Vagina (tissue), 2 donors: ENCODE measurements around the gene PPP1R14C.

Source experiments
- POLR2A ChIP-seq, 2 donors: fragments of 450-650 bp; IDR thresholded peaks; one replicate each; pipeline ENCODE4 v1.6.1; 2017; ENCODE audit warnings: antibody characterized with exemption in 2 of 2, mild to moderate bottlenecking in 2 of 2, moderate library complexity in 2 of 2
- POLR2AphosphoS5 ChIP-seq, 2 donors: sonication (generic); formaldehyde crosslinking; IDR thresholded peaks; one replicate each; pipeline ENCODE4 v1.9.0; 2017; ENCODE audit warnings: antibody characterized with exemption in 2 of 2, mild to moderate bottlenecking in 2 of 2, low read depth in 1 of 2; ENCODE audit not compliant: insufficient read depth in 1 of 2
- TF ChIP-seq, protein P1 (sequence below), 3 experiments: fragments of 450-650 bp in 2 of 3; fragments of 200-600 bp in 1 of 3; sonication (generic) in 1 of 3; IDR thresholded peaks; one replicate each; pipeline ENCODE4 v1.5.1; 2017 to 2019; ENCODE audit warnings: antibody characterized with exemption in 3 of 3, mild to moderate bottlenecking in 2 of 3, moderate library complexity in 2 of 3

DNA sequence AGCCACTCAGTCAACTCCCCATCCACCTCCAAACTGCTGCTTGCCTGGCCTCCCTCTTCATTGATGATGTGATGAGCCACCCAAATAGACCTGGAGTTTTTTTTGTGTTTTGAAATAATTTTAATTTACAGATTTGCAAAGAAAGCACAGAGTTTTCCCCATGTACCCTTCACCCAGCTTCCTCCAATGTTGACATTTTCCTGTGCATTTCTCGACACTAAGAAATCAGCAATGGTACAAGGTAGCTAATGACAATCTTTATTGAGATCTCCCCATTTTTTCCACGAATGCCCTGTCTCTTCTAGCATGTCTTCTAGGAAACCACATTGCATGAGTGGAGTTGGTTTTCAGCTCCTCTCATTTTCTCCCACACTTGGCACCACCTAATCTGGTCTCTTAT is 30.1 kb downstream of the PPP1R14C start:
- TF ChIP-seq, protein P1, sequence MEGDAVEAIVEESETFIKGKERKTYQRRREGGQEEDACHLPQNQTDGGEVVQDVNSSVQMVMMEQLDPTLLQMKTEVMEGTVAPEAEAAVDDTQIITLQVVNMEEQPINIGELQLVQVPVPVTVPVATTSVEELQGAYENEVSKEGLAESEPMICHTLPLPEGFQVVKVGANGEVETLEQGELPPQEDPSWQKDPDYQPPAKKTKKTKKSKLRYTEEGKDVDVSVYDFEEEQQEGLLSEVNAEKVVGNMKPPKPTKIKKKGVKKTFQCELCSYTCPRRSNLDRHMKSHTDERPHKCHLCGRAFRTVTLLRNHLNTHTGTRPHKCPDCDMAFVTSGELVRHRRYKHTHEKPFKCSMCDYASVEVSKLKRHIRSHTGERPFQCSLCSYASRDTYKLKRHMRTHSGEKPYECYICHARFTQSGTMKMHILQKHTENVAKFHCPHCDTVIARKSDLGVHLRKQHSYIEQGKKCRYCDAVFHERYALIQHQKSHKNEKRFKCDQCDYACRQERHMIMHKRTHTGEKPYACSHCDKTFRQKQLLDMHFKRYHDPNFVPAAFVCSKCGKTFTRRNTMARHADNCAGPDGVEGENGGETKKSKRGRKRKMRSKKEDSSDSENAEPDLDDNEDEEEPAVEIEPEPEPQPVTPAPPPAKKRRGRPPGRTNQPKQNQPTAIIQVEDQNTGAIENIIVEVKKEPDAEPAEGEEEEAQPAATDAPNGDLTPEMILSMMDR (IDR thresholded peaks at IDR 0.05) = no peak
- TF ChIP-seq POLR2AphosphoS5 (IDR thresholded peaks at IDR 0.05; ENCODE audit: insufficient read depth in 1 of 2, low read depth in 1 of 2) (no peak), POLR2A (IDR thresholded peaks at IDR 0.05) (no peak)
